ENCODE results near the gene EGLN1.

EGLN1 gene

GRCh38 chr1:231382426-231382825 is 39.7 kb downstream of the EGLN1 start:
- peaks cover 4% of the 10 kb centered on the region in 2 donors for H3K36me3 Mint-ChIP-seq
- H3K27me3 Mint-ChIP-seq, result no peaks in the 10 kb centered on the region
- ATAC-seq (replicated peaks), result no peak
- no peak overlapping the region for H3K4me3 Mint-ChIP-seq
- no peaks in the 10 kb centered on the region for H3K9me3 Mint-ChIP-seq
- H3K4me1 Mint-ChIP-seq, result peaks cover 14 to 22% of the 10 kb centered on the region in 2 donors
- no peak overlapping the region for H3K27ac Mint-ChIP-seq
- no peak for DNase-seq

DNA sequence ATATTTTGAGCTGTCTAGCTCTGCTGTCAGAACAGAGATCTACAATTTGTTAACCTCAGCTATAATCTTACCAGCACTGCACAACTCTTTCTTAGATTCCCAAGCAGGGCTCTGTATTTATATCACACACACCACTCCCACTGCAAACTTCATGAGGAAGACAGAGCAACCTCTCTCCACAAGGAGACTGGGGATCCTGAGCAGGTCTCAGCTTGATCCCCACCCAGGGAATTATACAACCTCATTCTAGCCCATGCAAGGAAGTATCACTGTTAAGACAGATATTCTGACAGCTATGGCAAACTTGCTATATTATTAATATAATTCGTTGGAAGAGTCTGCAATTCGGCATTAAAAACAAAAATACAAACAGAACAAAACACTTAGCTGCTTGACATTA is 40.4 kb downstream of the EGLN1 start:
- peaks cover 4% of the 10 kb centered on the region in 2 donors for H3K36me3 Mint-ChIP-seq
- no peak for DNase-seq
- no peaks in the 10 kb centered on the region for H3K9me3 Mint-ChIP-seq
- H3K4me1 Mint-ChIP-seq, result peaks cover 18 to 27% of the 10 kb centered on the region in 2 donors
- peak overlapping the region; percentile 56 for H3K27ac Mint-ChIP-seq
- ATAC-seq (replicated peaks), result no peak
- no peak overlapping the region for H3K4me3 Mint-ChIP-seq
- H3K27me3 Mint-ChIP-seq, result no peaks in the 10 kb centered on the region

GRCh38 chr1:231376875-231377549 is 45.1 kb downstream of the EGLN1 start:
- H3K4me3 Mint-ChIP-seq, result no peak overlapping the region

GRCh38 chr1:231376101-231376500 is 46.0 kb downstream of the EGLN1 start:
- no peak for ATAC-seq (replicated peaks)
- no peak overlapping the region for H3K27ac Mint-ChIP-seq
- H3K4me3 Mint-ChIP-seq, result no peak overlapping the region
- H3K36me3 Mint-ChIP-seq, result peaks cover 8 to 15% of the 10 kb centered on the region in 2 donors
- no peaks in the 10 kb centered on the region for H3K27me3 Mint-ChIP-seq
- no peaks in the 10 kb centered on the region for H3K9me3 Mint-ChIP-seq
- no peak for DNase-seq
- H3K4me1 Mint-ChIP-seq, result peaks cover 19 to 31% of the 10 kb centered on the region in 2 donors

More at GRCh38 chr1:231376875-231377549, 45.1 kb downstream of the EGLN1 start:
- Mint-ChIP-seq H3K27me3 (no peaks in the 10 kb centered on the region), H3K36me3 (peaks cover 8 to 10% of the 10 kb centered on the region in 2 donors), H3K4me1 (peaks cover 21 to 31% of the 10 kb centered on the region in 2 donors), H3K9me3 (no peaks in the 10 kb centered on the region), H3K27ac (no peak overlapping the region)
- DNase-seq (no peak), ATAC-seq (replicated peaks) (peak in 1 of 2 donors; percentile 45)

- no peak overlapping the region for H3K27ac Mint-ChIP-seq
Measured at GRCh38 chr1:231374394-231374793, 47.7 kb downstream of the EGLN1 start.

GRCh38 chr1:231372501-231372900 is 49.6 kb downstream of the EGLN1 start:
- DNase-seq, result no peak
- Mint-ChIP-seq H3K27ac (no peak overlapping the region), H3K27me3 (no peaks in the 10 kb centered on the region), H3K4me1 (peaks cover 8 to 11% of the 10 kb centered on the region in 2 donors), H3K36me3 (peaks cover 8 to 25% of the 10 kb centered on the region in 2 donors), H3K9me3 (no peaks in the 10 kb centered on the region), H3K4me3 (no peak overlapping the region)
- ATAC-seq (replicated peaks), result no peak

More at GRCh38 chr1:231374394-231374793, 47.7 kb downstream of the EGLN1 start:
- no peak overlapping the region for H3K4me3 Mint-ChIP-seq
- ATAC-seq (replicated peaks) (no peak), DNase-seq (no peak)
- peaks cover 13 to 25% of the 10 kb centered on the region in 2 donors for H3K4me1 Mint-ChIP-seq
- H3K27me3 Mint-ChIP-seq, result no peaks in the 10 kb centered on the region
- no peaks in the 10 kb centered on the region for H3K9me3 Mint-ChIP-seq
- H3K36me3 Mint-ChIP-seq, result peaks cover 7 to 16% of the 10 kb centered on the region in 2 donors

GRCh38 chr1:231369282-231369681 is 52.8 kb downstream of the EGLN1 start:
- H3K36me3 Mint-ChIP-seq, result peaks cover 15 to 38% of the 10 kb centered on the region in 2 donors
- DNase-seq (no peak), ATAC-seq (replicated peaks) (no peak)
- H3K9me3 Mint-ChIP-seq, result no peaks in the 10 kb centered on the region
- peaks cover 0 to 1% of the 10 kb centered on the region in 2 donors for H3K4me1 Mint-ChIP-seq
- H3K4me3 Mint-ChIP-seq, result no peak overlapping the region
- peak overlapping the region; percentile 0 for H3K27ac Mint-ChIP-seq
- no peaks in the 10 kb centered on the region for H3K27me3 Mint-ChIP-seq

- DNase-seq (no peak), ATAC-seq (replicated peaks) (no peak)
- no peaks in the 10 kb centered on the region for H3K27me3 Mint-ChIP-seq
- H3K9me3 Mint-ChIP-seq, result no peaks in the 10 kb centered on the region
- no peak overlapping the region for H3K27ac Mint-ChIP-seq
- peaks cover 0 to 1% of the 10 kb centered on the region in 2 donors for H3K4me1 Mint-ChIP-seq
- H3K4me3 Mint-ChIP-seq, result no peak overlapping the region
- peaks cover 27 to 33% of the 10 kb centered on the region in 2 donors for H3K36me3 Mint-ChIP-seq
Measured at GRCh38 chr1:231364192-231364591, 57.9 kb downstream of the EGLN1 start.

GRCh38 chr1:231363624-231364023 is 58.5 kb downstream of the EGLN1 start:
- H3K27me3 Mint-ChIP-seq, result no peaks in the 10 kb centered on the region
- no peaks in the 10 kb centered on the region for H3K9me3 Mint-ChIP-seq
- H3K4me1 Mint-ChIP-seq, result peaks cover 0 to 1% of the 10 kb centered on the region in 2 donors
- DNase-seq, result no peak
- ATAC-seq (replicated peaks), result no peak
- no peak overlapping the region for H3K27ac Mint-ChIP-seq
- no peak overlapping the region for H3K4me3 Mint-ChIP-seq
- H3K36me3 Mint-ChIP-seq, result peaks cover 27 to 30% of the 10 kb centered on the region in 2 donors

DNA sequence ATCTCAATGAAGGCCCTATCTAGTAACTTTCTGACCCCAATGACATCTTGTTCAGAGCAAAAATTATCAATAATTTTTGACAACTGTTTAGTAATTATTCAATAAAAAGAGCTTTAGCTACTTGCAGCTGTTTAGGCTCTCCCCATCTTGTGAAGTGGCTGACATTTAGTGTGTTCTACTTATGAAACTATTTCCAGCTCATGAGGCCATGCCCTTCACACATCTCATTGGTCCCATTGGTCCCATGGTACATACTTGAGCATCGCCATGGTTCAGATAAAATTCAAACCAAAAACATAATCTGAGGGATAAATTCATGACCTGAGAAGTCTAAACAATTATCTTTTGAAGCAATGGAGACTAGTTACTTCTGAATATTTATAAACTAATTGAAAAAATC is 59.8 kb downstream of the EGLN1 start:
- Mint-ChIP-seq H3K27ac (no peak overlapping the region), H3K27me3 (no peaks in the 10 kb centered on the region), H3K9me3 (no peaks in the 10 kb centered on the region)

DNA sequence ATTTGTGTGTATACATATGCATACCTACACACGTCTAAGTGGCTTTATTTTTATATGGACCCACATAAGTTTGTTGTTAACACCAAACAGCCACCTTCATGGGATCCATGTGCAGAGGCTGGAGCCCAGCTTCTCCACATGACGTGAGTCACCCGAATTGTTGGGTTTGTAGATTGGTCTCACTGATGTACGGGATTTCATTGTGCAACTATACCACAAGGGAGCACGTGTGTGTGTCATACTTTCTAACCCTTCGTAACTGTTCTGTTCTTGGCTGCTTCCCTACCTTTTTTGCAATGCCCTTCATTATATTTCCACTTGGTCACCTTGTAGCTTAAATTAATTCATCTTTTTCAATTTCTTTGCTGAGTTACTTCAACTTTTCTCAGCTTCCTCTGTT is 63.0 kb downstream of the EGLN1 start:
- no peaks in the 10 kb centered on the region for H3K9me3 Mint-ChIP-seq
- DNase-seq (no peak), ATAC-seq (replicated peaks) (no peak)
- peaks cover 3 to 7% of the 10 kb centered on the region in 2 donors for H3K4me1 Mint-ChIP-seq
- H3K27me3 Mint-ChIP-seq, result no peaks in the 10 kb centered on the region
- peaks cover 11 to 18% of the 10 kb centered on the region in 2 donors for H3K36me3 Mint-ChIP-seq
- H3K4me3 Mint-ChIP-seq, result no peak overlapping the region
- H3K27ac Mint-ChIP-seq, result no peak overlapping the region

More for the DNA sequence above, 59.8 kb downstream of the EGLN1 start:
- H3K4me1 Mint-ChIP-seq, result peaks cover 0 to 3% of the 10 kb centered on the region in 2 donors
- H3K36me3 Mint-ChIP-seq, result peaks cover 23 to 24% of the 10 kb centered on the region in 2 donors
- no peak for ATAC-seq (replicated peaks)
- no peak for DNase-seq
- H3K4me3 Mint-ChIP-seq, result no peak overlapping the region

DNA sequence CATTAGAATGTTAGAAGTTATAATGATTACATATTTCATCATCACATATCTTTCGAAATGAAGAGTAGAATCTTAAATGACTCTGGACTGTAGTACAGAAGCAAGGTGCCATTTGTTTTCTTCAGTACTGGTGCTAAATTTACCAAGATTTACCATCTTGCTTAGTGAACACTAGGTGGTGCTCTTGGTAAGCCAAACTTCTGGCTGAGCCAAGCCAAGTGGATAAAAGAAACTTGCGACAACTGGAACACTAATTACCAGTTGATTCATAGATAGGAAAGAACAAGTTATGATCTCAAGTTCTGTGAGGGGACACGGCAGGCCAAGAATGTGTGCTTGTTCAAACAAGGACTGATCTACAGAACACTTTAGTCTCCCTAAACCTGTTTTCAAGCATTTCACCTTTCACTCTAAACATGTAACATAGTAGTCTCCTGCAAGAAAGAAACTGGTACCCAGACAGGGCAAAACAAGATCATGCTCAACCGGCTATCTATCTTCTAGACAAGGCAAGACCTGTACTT is 64.2 kb downstream of the EGLN1 start:
- no peak for DNase-seq
- Mint-ChIP-seq H3K27ac (no peak overlapping the region), H3K4me3 (no peak overlapping the region), H3K27me3 (no peaks in the 10 kb centered on the region), H3K4me1 (peaks cover 3 to 7% of the 10 kb centered on the region in 2 donors), H3K9me3 (no peaks in the 10 kb centered on the region), H3K36me3 (peaks cover 12 to 19% of the 10 kb centered on the region in 2 donors)
- peak; percentile 78 to 85 for ATAC-seq (replicated peaks)

DNA sequence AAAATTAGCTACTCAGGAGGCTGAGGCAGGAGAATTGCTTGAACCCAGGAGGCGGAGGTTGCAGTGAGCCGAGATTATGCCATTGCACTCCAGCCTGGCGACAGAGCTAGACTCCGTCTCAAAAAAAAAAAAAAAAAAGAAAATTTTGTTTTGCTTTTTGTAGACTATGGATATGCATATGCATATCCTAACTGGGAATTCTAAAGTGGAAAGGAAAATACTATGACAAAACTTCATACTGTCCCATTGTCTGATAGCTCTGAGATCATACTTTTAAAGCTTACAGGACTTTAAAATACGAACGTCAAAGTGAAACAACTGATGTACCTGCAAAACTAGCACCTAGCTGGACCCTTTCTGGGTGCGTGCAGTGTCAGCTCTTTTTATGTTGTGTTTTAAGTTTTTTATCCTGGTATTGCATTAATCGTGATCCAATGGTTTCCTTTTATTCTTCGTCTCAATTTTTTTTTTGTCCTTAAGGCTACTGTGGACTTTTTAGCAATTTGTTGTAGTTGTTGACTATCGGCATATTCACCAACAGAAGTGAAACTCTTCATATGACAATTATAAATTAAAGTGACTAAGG is 64.8 kb downstream of the EGLN1 start:
- peaks cover 15 to 24% of the 10 kb centered on the region in 2 donors for H3K36me3 Mint-ChIP-seq
- H3K27ac Mint-ChIP-seq, result no peak overlapping the region
- H3K4me3 Mint-ChIP-seq, result no peak overlapping the region
- no peaks in the 10 kb centered on the region for H3K27me3 Mint-ChIP-seq
- DNase-seq, result no peak
- peaks cover 3 to 7% of the 10 kb centered on the region in 2 donors for H3K4me1 Mint-ChIP-seq
- no peaks in the 10 kb centered on the region for H3K9me3 Mint-ChIP-seq
- ATAC-seq (replicated peaks), result peak in 1 of 2 donors; percentile 12

GRCh38 chr1:231355171-231355570 is 66.9 kb downstream of the EGLN1 start:
- H3K27me3 Mint-ChIP-seq, result no peaks in the 10 kb centered on the region
- peaks cover 14 to 21% of the 10 kb centered on the region in 2 donors for H3K36me3 Mint-ChIP-seq
- peaks cover 3 to 7% of the 10 kb centered on the region in 2 donors for H3K4me1 Mint-ChIP-seq
- DNase-seq (no peak), ATAC-seq (replicated peaks) (no peak)
- H3K27ac Mint-ChIP-seq, result no peak overlapping the region
- no peaks in the 10 kb centered on the region for H3K9me3 Mint-ChIP-seq
- no peak overlapping the region for H3K4me3 Mint-ChIP-seq

Measured in stimulated activated naive B cell treated with anti-CD40 and anti-IgM and Interleukin-4, amounts not matched to agents 10 μg/mL and 1 μg/mL and 100 μg/mL, for 72 hours (primary cell).